Ishikawa (cell line): ENCODE data around the gene RETN.

ENCODE experiments used
- CEBPB ChIP-seq: IDR thresholded peaks from 2 replicates; pipeline ENCODE4 v1.6.1; 2012
- EP300 ChIP-seq: IDR thresholded peaks from 2 replicates; pipeline ENCODE4 v1.6.1; 2012; ENCODE audit warnings: borderline replicate concordance
- FOXM1 ChIP-seq: IDR thresholded peaks from 2 replicates; pipeline ENCODE4 v1.6.1; 2012; ENCODE audit warnings: low read depth, borderline replicate concordance
- NFIC ChIP-seq: IDR thresholded peaks from 2 replicates; pipeline ENCODE4 v1.6.1; 2012
- TAF1 ChIP-seq: IDR thresholded peaks from 2 replicates; pipeline ENCODE4 v1.6.1; 2012; ENCODE audit warnings: low read depth, mild to moderate bottlenecking
- YY1 ChIP-seq: IDR thresholded peaks from 2 replicates; pipeline ENCODE4 v1.6.1; 2012; ENCODE audit warnings: low read depth
- ZBTB7A ChIP-seq: IDR thresholded peaks from 2 replicates; pipeline ENCODE4 v1.6.1; 2012; ENCODE audit warnings: low read depth
- TF ChIP-seq, protein P1 (sequence below): IDR thresholded peaks from 2 replicates; pipeline ENCODE4 v1.6.1; 2012
- TF ChIP-seq, protein P2 (sequence below): IDR thresholded peaks from 2 replicates; pipeline ENCODE4 v1.6.1; 2012
- TF ChIP-seq, protein P3 (sequence below): IDR thresholded peaks from 2 replicates; pipeline ENCODE4 v1.6.1; 2012; ENCODE audit warnings: low read depth, mild to moderate bottlenecking

DNA sequence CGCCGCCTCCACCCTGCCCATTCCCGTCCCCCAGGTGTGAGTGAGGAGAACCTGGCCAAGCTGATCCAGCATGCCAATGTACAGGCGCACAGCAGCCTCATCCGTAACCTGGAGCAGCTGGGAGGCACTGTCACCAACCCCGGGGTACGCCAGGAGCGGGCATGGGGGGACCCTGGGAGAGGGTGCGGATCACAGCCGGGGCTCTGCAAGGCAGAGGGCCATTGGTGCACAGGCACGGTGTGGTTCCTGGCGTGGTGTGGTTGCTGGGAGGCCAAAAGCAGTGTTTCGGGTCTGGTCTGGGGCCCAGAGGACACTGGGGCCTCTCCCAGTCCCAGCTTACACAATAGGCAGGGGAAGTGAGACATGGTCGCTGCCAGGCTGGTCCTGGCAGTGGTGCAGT is 23.7 kb upstream of the RETN start:
- no peak for TF ChIP-seq CEBPB
- no peak for TF ChIP-seq FOXM1
- TF ChIP-seq, protein P1, sequence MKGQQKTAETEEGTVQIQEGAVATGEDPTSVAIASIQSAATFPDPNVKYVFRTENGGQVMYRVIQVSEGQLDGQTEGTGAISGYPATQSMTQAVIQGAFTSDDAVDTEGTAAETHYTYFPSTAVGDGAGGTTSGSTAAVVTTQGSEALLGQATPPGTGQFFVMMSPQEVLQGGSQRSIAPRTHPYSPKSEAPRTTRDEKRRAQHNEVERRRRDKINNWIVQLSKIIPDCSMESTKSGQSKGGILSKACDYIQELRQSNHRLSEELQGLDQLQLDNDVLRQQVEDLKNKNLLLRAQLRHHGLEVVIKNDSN = no peak
- no peak for TF ChIP-seq ZBTB7A
- TF ChIP-seq, protein P2, sequence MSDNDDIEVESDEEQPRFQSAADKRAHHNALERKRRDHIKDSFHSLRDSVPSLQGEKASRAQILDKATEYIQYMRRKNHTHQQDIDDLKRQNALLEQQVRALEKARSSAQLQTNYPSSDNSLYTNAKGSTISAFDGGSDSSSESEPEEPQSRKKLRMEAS = no peak
- TF ChIP-seq NFIC = no peak
- no peak for TF ChIP-seq TAF1
- no peak for TF ChIP-seq EP300
- TF ChIP-seq, protein P3, sequence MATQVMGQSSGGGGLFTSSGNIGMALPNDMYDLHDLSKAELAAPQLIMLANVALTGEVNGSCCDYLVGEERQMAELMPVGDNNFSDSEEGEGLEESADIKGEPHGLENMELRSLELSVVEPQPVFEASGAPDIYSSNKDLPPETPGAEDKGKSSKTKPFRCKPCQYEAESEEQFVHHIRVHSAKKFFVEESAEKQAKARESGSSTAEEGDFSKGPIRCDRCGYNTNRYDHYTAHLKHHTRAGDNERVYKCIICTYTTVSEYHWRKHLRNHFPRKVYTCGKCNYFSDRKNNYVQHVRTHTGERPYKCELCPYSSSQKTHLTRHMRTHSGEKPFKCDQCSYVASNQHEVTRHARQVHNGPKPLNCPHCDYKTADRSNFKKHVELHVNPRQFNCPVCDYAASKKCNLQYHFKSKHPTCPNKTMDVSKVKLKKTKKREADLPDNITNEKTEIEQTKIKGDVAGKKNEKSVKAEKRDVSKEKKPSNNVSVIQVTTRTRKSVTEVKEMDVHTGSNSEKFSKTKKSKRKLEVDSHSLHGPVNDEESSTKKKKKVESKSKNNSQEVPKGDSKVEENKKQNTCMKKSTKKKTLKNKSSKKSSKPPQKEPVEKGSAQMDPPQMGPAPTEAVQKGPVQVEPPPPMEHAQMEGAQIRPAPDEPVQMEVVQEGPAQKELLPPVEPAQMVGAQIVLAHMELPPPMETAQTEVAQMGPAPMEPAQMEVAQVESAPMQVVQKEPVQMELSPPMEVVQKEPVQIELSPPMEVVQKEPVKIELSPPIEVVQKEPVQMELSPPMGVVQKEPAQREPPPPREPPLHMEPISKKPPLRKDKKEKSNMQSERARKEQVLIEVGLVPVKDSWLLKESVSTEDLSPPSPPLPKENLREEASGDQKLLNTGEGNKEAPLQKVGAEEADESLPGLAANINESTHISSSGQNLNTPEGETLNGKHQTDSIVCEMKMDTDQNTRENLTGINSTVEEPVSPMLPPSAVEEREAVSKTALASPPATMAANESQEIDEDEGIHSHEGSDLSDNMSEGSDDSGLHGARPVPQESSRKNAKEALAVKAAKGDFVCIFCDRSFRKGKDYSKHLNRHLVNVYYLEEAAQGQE = no peak
- TF ChIP-seq YY1 = no peak
